Measurements from ENCODE around the gene LPCAT3. TPM values are rescaled to one million over a fixed set of nuclear protein-coding genes. Genes with fewer than 3 reads are reported as not detected.

Gene LPCAT3
- total RNA-seq, 1 donor from 2014 or later = 18.8 TPM

DNA sequence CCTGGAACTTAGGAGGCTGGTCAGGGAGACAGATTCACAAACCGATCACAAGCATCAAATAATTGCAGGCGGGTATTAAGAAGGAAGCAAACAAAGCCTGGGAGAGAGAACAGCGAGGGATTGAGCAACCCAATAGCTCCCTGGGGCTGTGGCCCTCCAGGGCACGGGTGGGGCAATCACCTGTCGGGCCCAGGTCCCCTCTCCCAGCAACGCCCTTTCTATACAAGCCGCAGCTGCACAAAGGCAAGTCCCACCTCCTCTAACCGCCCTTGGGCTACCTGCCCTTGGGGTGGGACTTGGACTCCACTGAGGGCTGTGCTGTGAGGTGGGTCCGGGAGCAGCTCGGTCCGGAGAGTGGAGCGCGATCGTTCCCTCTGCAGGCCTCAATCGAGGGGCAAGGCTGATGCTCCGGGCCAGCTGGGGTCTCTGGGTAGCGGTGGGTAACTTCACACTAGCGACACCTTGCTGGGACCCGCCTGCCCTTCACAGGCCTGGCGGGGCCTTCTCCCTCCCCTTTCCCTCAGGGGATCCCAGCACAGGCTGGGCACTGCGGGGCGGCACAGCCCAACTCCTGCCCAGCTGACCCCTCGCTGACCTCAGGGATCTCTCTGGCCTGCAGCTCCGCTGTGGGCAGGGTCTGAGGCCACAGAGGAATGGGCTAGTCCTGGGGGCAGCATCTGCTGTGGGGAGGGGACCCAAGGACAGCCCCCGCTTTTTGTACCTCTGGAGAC is 55.8 kb downstream of the LPCAT3 start:
- Mint-ChIP-seq H3K9me3 (ENCODE audit: low read depth) (no peaks in the 10 kb centered on the region), H3K36me3 (ENCODE audit: low read depth) (peaks cover 8% of the 10 kb centered on the region), H3K4me3 (ENCODE audit: unreplicated experiment) (peak overlapping the region; percentile 50), H3K4me1 (ENCODE audit: low read depth) (peaks cover 15% of the 10 kb centered on the region), H3K27me3 (ENCODE audit: low read depth) (no peaks in the 10 kb centered on the region), H3K27ac (ENCODE audit: unreplicated experiment) (peak overlapping the region; percentile 93)
- no peak for DNase-seq (ENCODE audit: low spot score)
- TF ChIP-seq, protein P1, sequence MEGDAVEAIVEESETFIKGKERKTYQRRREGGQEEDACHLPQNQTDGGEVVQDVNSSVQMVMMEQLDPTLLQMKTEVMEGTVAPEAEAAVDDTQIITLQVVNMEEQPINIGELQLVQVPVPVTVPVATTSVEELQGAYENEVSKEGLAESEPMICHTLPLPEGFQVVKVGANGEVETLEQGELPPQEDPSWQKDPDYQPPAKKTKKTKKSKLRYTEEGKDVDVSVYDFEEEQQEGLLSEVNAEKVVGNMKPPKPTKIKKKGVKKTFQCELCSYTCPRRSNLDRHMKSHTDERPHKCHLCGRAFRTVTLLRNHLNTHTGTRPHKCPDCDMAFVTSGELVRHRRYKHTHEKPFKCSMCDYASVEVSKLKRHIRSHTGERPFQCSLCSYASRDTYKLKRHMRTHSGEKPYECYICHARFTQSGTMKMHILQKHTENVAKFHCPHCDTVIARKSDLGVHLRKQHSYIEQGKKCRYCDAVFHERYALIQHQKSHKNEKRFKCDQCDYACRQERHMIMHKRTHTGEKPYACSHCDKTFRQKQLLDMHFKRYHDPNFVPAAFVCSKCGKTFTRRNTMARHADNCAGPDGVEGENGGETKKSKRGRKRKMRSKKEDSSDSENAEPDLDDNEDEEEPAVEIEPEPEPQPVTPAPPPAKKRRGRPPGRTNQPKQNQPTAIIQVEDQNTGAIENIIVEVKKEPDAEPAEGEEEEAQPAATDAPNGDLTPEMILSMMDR (IDR thresholded peaks at IDR 0.05) = peak; percentile 6

DNA sequence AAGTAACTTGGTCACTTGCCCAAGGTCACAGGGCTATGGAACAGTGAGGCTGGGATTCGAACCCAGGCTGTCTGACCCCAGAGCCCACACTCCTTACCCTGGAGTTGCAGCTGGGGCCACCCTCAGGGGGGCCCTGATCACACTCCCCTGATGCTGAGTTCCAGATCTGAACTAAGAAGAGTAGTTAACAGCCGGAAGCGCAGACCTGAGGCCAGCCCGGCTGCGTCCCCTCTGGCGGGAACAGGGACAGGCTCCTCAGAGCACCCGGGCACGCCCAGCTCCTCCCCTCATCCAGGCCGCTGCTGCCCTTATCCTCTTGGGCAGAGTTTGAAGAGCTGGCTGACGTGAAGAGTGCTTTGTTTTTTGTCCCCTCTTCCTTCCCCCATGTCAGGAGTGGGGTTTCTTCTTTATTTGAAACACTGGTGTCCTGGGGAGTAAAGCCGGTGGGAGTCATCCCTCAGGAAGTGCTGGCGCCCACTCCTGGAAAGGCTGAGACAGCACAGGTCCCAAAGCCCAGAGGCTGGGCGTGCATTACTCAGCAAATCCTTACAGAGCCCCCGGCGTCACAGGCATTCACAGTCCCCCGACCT is 56.5 kb downstream of the LPCAT3 start:
- TF ChIP-seq, protein P1 (IDR thresholded peaks at IDR 0.05) = peak; percentile 80
- H3K36me3 Mint-ChIP-seq (ENCODE audit: low read depth) = peaks cover 5% of the 10 kb centered on the region
- peak overlapping the region; percentile 50 for H3K4me3 Mint-ChIP-seq (ENCODE audit: unreplicated experiment)
- H3K9me3 Mint-ChIP-seq (ENCODE audit: low read depth) = no peaks in the 10 kb centered on the region
- peak overlapping the region; percentile 93 for H3K27ac Mint-ChIP-seq (ENCODE audit: unreplicated experiment)
- no peaks in the 10 kb centered on the region for H3K27me3 Mint-ChIP-seq (ENCODE audit: low read depth)
- peaks cover 15% of the 10 kb centered on the region for H3K4me1 Mint-ChIP-seq (ENCODE audit: low read depth)
- no peak for DNase-seq (ENCODE audit: low spot score)

DNA sequence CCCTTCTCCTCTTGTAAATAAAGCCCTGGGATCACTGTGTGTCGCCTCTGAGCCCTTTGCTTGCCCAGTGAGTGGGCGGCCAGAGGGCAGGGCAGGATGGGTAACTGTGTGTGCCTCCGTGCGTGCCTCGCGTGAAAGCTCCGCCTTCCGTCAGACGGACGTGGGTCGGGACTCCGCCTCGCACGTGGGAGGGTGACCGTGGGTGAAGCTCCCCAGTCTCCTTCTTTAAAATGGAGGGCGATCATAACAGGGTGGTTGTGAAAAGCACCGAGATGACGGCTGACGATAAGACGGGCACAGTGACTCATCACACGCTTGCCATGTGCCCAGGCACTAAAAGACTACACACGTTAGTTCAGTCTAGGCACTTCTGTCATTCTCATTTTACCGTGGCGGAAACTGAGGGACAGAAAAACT is 57.0 kb downstream of the LPCAT3 start:
- Mint-ChIP-seq H3K27me3 (ENCODE audit: low read depth) (no peaks in the 10 kb centered on the region), H3K9me3 (ENCODE audit: low read depth) (no peaks in the 10 kb centered on the region), H3K27ac (ENCODE audit: unreplicated experiment) (no peak overlapping the region), H3K4me1 (ENCODE audit: low read depth) (peaks cover 15% of the 10 kb centered on the region), H3K4me3 (ENCODE audit: unreplicated experiment) (no peak overlapping the region), H3K36me3 (ENCODE audit: low read depth) (peaks cover 4% of the 10 kb centered on the region)
- TF ChIP-seq, protein P1 (IDR thresholded peaks at IDR 0.05) = no peak
- DNase-seq (ENCODE audit: low spot score) = no peak

DNA sequence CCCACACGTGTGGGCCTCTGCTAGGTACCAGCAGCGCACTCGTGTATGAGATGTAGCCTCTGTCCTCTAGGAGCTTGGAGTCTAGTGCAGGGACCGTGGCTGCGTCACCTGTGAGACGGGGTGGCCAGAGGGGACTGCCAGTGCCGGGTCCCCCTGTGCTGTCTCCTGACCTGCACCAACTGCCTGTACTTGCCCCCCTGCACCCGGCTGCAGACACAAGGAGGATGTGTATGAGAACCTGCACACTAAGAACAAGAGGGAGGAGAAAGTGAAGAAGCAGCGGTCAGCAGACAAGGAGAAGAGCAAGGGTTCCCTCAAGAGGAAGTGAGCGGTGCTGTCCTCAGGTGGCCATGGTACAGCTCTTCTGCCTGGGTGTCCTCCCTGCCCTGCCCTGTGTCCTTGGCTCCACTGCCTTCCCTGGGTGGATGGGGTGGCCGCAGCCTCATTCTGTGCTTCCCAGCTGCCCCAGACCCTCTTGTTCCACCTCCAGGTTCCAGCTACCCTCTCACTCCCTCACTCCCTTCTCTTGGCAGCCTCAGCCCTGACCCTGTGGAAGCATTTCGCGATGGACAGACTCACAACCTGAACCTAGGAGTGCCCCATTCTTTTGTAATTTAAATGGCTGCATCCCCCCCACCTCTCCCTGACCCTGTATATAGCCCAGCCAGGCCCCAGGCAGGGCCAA is 57.5 kb downstream of the LPCAT3 start:
- no peak overlapping the region for H3K4me3 Mint-ChIP-seq (ENCODE audit: unreplicated experiment)
- DNase-seq (ENCODE audit: low spot score) = no peak
- peaks cover 4% of the 10 kb centered on the region for H3K36me3 Mint-ChIP-seq (ENCODE audit: low read depth)
- H3K27me3 Mint-ChIP-seq (ENCODE audit: low read depth) = no peaks in the 10 kb centered on the region
- H3K4me1 Mint-ChIP-seq (ENCODE audit: low read depth) = peaks cover 15% of the 10 kb centered on the region
- TF ChIP-seq, protein P1 (IDR thresholded peaks at IDR 0.05) = peak; percentile 39
- no peaks in the 10 kb centered on the region for H3K9me3 Mint-ChIP-seq (ENCODE audit: low read depth)
- H3K27ac Mint-ChIP-seq (ENCODE audit: unreplicated experiment) = no peak overlapping the region

DNA sequence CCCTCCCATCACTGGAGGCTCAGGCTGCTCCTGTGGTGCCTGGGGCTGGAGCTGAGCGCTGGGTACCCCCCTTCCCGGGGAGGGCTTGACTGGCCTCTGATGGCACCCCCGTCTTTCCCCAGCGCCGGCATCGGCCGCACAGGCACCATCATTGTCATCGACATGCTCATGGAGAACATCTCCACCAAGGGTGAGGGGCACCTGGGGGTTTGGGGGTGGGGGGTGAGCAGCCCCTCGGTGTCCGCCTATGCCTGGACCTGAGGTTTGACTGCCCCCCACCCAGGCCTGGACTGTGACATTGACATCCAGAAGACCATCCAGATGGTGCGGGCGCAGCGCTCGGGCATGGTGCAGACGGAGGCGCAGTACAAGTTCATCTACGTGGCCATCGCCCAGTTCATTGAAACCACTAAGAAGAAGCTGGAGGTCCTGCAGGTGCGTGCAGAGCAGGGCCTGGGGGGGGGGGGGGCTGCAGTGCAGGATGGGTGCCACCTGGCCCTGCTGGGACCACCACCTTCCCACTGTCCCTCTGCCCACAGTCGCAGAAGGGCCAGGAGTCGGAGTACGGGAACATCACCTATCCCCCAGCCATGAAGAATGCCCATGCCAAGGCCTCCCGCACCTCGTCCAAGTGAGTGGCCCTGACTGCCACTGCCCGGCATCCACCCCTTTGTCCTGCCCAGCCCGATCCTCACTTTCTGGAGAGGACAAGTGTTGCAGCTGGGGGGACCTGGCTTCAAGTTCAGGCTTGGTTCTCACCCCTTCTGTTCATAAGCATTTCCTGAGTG is 58.3 kb downstream of the LPCAT3 start:
- H3K27me3 Mint-ChIP-seq (ENCODE audit: low read depth) = no peaks in the 10 kb centered on the region
- no peak overlapping the region for H3K27ac Mint-ChIP-seq (ENCODE audit: unreplicated experiment)
- H3K36me3 Mint-ChIP-seq (ENCODE audit: low read depth) = no peaks in the 10 kb centered on the region
- TF ChIP-seq, protein P1 (IDR thresholded peaks at IDR 0.05) = no peak
- H3K4me3 Mint-ChIP-seq (ENCODE audit: unreplicated experiment) = no peak overlapping the region
- peaks cover 15% of the 10 kb centered on the region for H3K4me1 Mint-ChIP-seq (ENCODE audit: low read depth)
- no peak for DNase-seq (ENCODE audit: low spot score)
- no peaks in the 10 kb centered on the region for H3K9me3 Mint-ChIP-seq (ENCODE audit: low read depth)

Measured in chondrocyte (in vitro differentiated cells).